IPS-18a (cell line): ENCODE measurements around the gene SYNPR.

Experiments used
- H3K27ac ChIP-seq: one replicate; pipeline ENCODE4 v1.5.1; 2013; ENCODE audit warnings: low read length
- H3K27me3 ChIP-seq: one replicate; pipeline ENCODE4 v1.6.1; 2013; ENCODE audit warnings: mild to moderate bottlenecking, low read length; ENCODE audit not compliant: control insufficient read depth, insufficient read depth
- H3K36me3 ChIP-seq: one replicate; pipeline ENCODE4 v1.6.1; 2013; ENCODE audit warnings: low read depth, low read length; ENCODE audit not compliant: control insufficient read depth
- H3K4me1 ChIP-seq: one replicate; pipeline ENCODE4 v1.6.1; 2013; ENCODE audit warnings: low read depth, low read length; ENCODE audit not compliant: control insufficient read depth
- H3K4me3 ChIP-seq: one replicate; pipeline ENCODE4 v1.5.1; 2013; ENCODE audit warnings: low read length
- H3K9ac ChIP-seq: one replicate; pipeline ENCODE4 v1.6.1; 2013; ENCODE audit warnings: mild to moderate bottlenecking, low read length, moderate library complexity
- H3K9me3 ChIP-seq: one replicate; pipeline ENCODE4 v1.6.1; 2013; ENCODE audit warnings: low read depth, low read length; ENCODE audit not compliant: control insufficient read depth

SYNPR gene

GRCh38 chr3:63561879-63562278 is 283.8 kb downstream of the SYNPR start:
- H3K9ac ChIP-seq = no peak overlapping the region
- H3K27ac ChIP-seq = no peak overlapping the region
- no peak overlapping the region for H3K4me3 ChIP-seq
- H3K27me3 ChIP-seq = no peaks in the 10 kb centered on the region
- H3K9me3 ChIP-seq = no peaks in the 10 kb centered on the region
- no peaks in the 10 kb centered on the region for H3K4me1 ChIP-seq
- no peaks in the 10 kb centered on the region for H3K36me3 ChIP-seq

GRCh38 chr3:63562323-63562722 is 284.2 kb downstream of the SYNPR start:
- no peak overlapping the region for H3K9ac ChIP-seq
- no peaks in the 10 kb centered on the region for H3K36me3 ChIP-seq
- H3K4me3 ChIP-seq = no peak overlapping the region
- H3K27me3 ChIP-seq = no peaks in the 10 kb centered on the region
- H3K27ac ChIP-seq = no peak overlapping the region
- no peaks in the 10 kb centered on the region for H3K4me1 ChIP-seq
- H3K9me3 ChIP-seq = no peaks in the 10 kb centered on the region

- Histone ChIP-seq H3K4me1 (no peaks in the 10 kb centered on the region), H3K36me3 (no peaks in the 10 kb centered on the region), H3K9me3 (no peaks in the 10 kb centered on the region), H3K9ac (no peak overlapping the region), H3K27me3 (no peaks in the 10 kb centered on the region), H3K4me3 (no peak overlapping the region), H3K27ac (no peak overlapping the region)
Observed at GRCh38 chr3:63563572-63563971, 285.5 kb downstream of the SYNPR start.

- H3K27me3 ChIP-seq = no peaks in the 10 kb centered on the region
- no peaks in the 10 kb centered on the region for H3K36me3 ChIP-seq
- no peak overlapping the region for H3K4me3 ChIP-seq
- no peak overlapping the region for H3K27ac ChIP-seq
- H3K4me1 ChIP-seq = no peaks in the 10 kb centered on the region
- H3K9me3 ChIP-seq = no peaks in the 10 kb centered on the region
- H3K9ac ChIP-seq = no peak overlapping the region
Observed at GRCh38 chr3:63565220-63565619, 287.1 kb downstream of the SYNPR start.

- Histone ChIP-seq H3K4me1 (peaks cover 15% of the 10 kb centered on the region), H3K4me3 (no peak overlapping the region), H3K36me3 (no peaks in the 10 kb centered on the region), H3K27me3 (no peaks in the 10 kb centered on the region), H3K27ac (no peak overlapping the region), H3K9me3 (no peaks in the 10 kb centered on the region), H3K9ac (no peak overlapping the region)
Observed at GRCh38 chr3:63571682-63572081, 293.6 kb downstream of the SYNPR start.

- no peak overlapping the region for H3K4me3 ChIP-seq
- H3K27ac ChIP-seq = no peak overlapping the region
- H3K36me3 ChIP-seq = no peaks in the 10 kb centered on the region
- no peak overlapping the region for H3K9ac ChIP-seq
- no peaks in the 10 kb centered on the region for H3K27me3 ChIP-seq
- peaks cover 23% of the 10 kb centered on the region for H3K4me1 ChIP-seq
- H3K9me3 ChIP-seq = no peaks in the 10 kb centered on the region
Observed at GRCh38 chr3:63576846-63577245, 298.7 kb downstream of the SYNPR start.

GRCh38 chr3:63578858-63579257 is 300.8 kb downstream of the SYNPR start:
- no peak overlapping the region for H3K4me3 ChIP-seq
- no peak overlapping the region for H3K27ac ChIP-seq
- no peaks in the 10 kb centered on the region for H3K36me3 ChIP-seq
- peaks cover 19% of the 10 kb centered on the region for H3K4me1 ChIP-seq
- H3K9ac ChIP-seq = no peak overlapping the region
- no peaks in the 10 kb centered on the region for H3K27me3 ChIP-seq
- no peaks in the 10 kb centered on the region for H3K9me3 ChIP-seq

GRCh38 chr3:63580151-63580550 is 302.0 kb downstream of the SYNPR start:
- Histone ChIP-seq H3K4me3 (no peak overlapping the region), H3K9me3 (no peaks in the 10 kb centered on the region), H3K36me3 (no peaks in the 10 kb centered on the region), H3K9ac (no peak overlapping the region), H3K4me1 (peaks cover 23% of the 10 kb centered on the region), H3K27me3 (no peaks in the 10 kb centered on the region), H3K27ac (no peak overlapping the region)

GRCh38 chr3:63582943-63583500 is 304.9 kb downstream of the SYNPR start:
- Histone ChIP-seq H3K4me3 (no peak overlapping the region), H3K4me1 (peaks cover 12% of the 10 kb centered on the region)

GRCh38 chr3:63584681-63585080 is 306.6 kb downstream of the SYNPR start:
- Histone ChIP-seq H3K9me3 (peaks cover 7% of the 10 kb centered on the region), H3K27me3 (no peaks in the 10 kb centered on the region), H3K9ac (no peak overlapping the region), H3K27ac (no peak overlapping the region), H3K4me1 (peaks cover 12% of the 10 kb centered on the region), H3K36me3 (no peaks in the 10 kb centered on the region), H3K4me3 (no peak overlapping the region)

More at GRCh38 chr3:63582943-63583500, 304.9 kb downstream of the SYNPR start:
- Histone ChIP-seq H3K9me3 (no peaks in the 10 kb centered on the region), H3K27ac (no peak overlapping the region), H3K36me3 (no peaks in the 10 kb centered on the region), H3K27me3 (no peaks in the 10 kb centered on the region), H3K9ac (no peak overlapping the region)

- Histone ChIP-seq H3K27me3 (no peaks in the 10 kb centered on the region), H3K27ac (no peak overlapping the region), H3K4me3 (no peak overlapping the region), H3K4me1 (peaks cover 12% of the 10 kb centered on the region), H3K9me3 (peaks cover 7% of the 10 kb centered on the region), H3K9ac (no peak overlapping the region), H3K36me3 (no peaks in the 10 kb centered on the region)
Observed at GRCh38 chr3:63585927-63586326, 307.8 kb downstream of the SYNPR start.

GRCh38 chr3:63588895-63589294 is 310.8 kb downstream of the SYNPR start:
- no peak overlapping the region for H3K4me3 ChIP-seq
- H3K9me3 ChIP-seq = peaks cover 7% of the 10 kb centered on the region
- no peaks in the 10 kb centered on the region for H3K27me3 ChIP-seq
- no peak overlapping the region for H3K27ac ChIP-seq
- no peak overlapping the region for H3K9ac ChIP-seq
- peaks cover 7% of the 10 kb centered on the region for H3K4me1 ChIP-seq
- H3K36me3 ChIP-seq = no peaks in the 10 kb centered on the region
